Cardiac muscle cell (in vitro differentiated cells and primary cell): ENCODE measurements around the gene BRDT. TPM values are rescaled to one million over a fixed set of nuclear protein-coding genes. Genes with fewer than 3 reads are reported as not detected.

Experiments
- DNase-seq, 2 donors: peaks; one replicate each; pipeline versions ENCODE4 v3.0.0 to v3.0.0-alpha.2; 2010 to 2017; ENCODE audit warnings: low read depth in 1 of 2, low spot score in 1 of 2
- H3K27ac ChIP-seq: fragments of 200-600 bp; sonication (generic); 2 replicates; pipeline ENCODE4 v1.5.1; 2016
- H3K27me3 ChIP-seq: fragments of 200-600 bp; sonication (generic); 2 replicates; pipeline ENCODE4 v1.6.0; 2016; ENCODE audit warnings: control low read depth
- H3K36me3 ChIP-seq: fragments of 200-600 bp; sonication (generic); 2 replicates; pipeline ENCODE4 v1.5.1; 2016; ENCODE audit warnings: control low read depth
- H3K4me1 ChIP-seq: fragments of 200-600 bp; sonication (generic); 2 replicates; pipeline ENCODE4 v1.8.1; 2017; ENCODE audit warnings: low read depth, mild to moderate bottlenecking, mixed run types
- H3K4me3 ChIP-seq: fragments of 200-600 bp; sonication (generic); 2 replicates; pipeline ENCODE4 v1.5.1; 2016; ENCODE audit warnings: mild to moderate bottlenecking
- H3K9me3 ChIP-seq: fragments of 200-600 bp; sonication (generic); 2 replicates; pipeline ENCODE4 v1.5.1; 2017; ENCODE audit warnings: low read depth, mild to moderate bottlenecking, control low read depth
- CTCF ChIP-seq: IDR thresholded peaks from 2 replicates; pipeline ENCODE4 v1.5.1; 2012; ENCODE audit warnings: low read depth, mild to moderate bottlenecking, low read length
- polyA plus RNA-seq: library from polyadenylated mRNA; unstranded; fragments of >200 nt; fragmentation: Nextera tagmentation; extraction: Ambion mirVana; gene quantifications from 2 replicates; pipeline ENCODE4 v1.2.1, GENCODE V29; 2016
- total RNA-seq: library from RNA; depleted of rRNA; stranded (reverse); fragments of >200 nt; gene quantifications from 2 replicates; pipeline ENCODE4 v1.2.3, GENCODE V29; 2016

BRDT gene
- total and polyA plus RNA-seq, 2 experiments from 2014 or later: not detected

DNA sequence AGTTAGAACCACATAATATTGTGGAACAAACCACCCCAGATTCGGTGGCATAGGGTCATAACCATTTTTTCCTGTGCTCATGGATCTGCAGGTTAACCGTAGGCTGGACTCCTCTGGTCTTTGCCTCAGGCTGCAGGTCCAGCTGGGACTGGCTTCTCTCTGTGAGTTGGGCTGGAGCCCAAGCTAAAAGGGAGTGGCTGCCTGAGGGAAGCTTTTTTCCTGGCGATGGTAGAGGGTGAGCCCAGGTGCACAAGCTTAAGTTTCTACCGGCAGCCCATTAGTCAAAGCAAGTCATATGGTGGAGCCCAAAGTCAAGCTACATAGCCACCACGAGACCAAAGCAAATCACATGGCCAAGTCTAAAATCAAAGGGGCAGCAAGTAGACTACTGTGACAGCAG, 94.4 kb downstream of the BRDT start:
- H3K27me3 ChIP-seq: no peaks in the 10 kb centered on the region
- no peak for DNase-seq
- no peak overlapping the region for H3K4me3 ChIP-seq
- H3K4me1 ChIP-seq: no peaks in the 10 kb centered on the region
- H3K27ac ChIP-seq: no peak overlapping the region
- TF ChIP-seq CTCF: no peak
- no peaks in the 10 kb centered on the region for H3K36me3 ChIP-seq
- no peaks in the 10 kb centered on the region for H3K9me3 ChIP-seq

DNA sequence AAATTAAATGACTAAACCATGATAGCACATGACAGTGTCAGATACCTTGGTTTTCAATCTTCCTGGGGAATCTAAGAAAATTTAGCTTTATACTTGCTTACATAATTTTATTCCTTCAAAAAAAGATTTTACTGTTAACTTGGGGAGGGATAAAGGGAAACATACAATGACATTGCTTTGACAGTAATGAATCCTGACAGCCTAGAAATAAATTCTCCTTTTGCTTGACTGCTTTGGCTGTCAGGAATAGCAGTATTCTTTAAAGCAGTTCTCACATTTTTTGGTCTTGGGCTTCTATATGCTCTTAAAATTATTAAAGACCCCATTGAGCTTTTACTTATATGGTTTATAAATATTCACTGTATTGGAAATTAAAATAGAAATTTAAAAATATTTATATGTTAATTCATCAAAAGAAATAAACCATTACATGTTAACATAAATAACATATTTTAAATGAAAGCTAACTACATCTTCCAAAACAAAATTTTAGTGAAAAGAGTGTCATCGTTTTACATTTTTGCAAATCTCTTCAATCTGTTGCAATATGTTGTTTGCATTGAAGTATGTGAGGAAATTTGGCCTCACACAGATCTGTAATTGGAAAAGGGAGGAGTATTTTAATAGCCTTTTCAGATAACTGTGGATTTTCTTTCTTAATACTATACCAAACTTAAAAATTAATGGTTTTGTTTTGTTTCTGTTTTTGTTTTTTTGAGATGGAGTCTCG, 96.7 kb downstream of the BRDT start:
- H3K9me3 ChIP-seq: no peaks in the 10 kb centered on the region
- H3K36me3 ChIP-seq: no peaks in the 10 kb centered on the region
- no peaks in the 10 kb centered on the region for H3K4me1 ChIP-seq
- no peak overlapping the region for H3K27ac ChIP-seq
- H3K27me3 ChIP-seq: no peaks in the 10 kb centered on the region
- H3K4me3 ChIP-seq: no peak overlapping the region
- TF ChIP-seq CTCF: no peak
- no peak for DNase-seq

DNA sequence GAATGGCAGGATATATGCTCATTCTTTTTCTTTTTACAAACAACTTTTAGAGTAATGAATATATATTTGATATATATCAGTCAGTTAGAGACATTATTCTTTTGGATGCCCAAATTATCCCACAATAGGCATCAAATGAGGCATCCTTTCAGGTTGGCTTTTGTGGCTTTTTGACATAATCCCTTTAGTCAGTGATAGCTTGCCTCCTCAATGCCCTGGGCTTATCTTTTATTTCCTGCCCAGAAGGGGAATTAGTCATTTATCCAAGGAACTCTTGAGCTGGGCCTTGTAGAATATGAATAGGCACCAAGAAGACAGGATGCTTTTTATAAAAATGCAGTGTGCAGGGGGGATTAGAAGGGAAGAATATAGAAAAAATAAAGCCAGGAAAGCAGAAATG, 102.7 kb downstream of the BRDT start:
- TF ChIP-seq CTCF: no peak
- H3K4me1 ChIP-seq: no peaks in the 10 kb centered on the region
- DNase-seq: no peak
- no peak overlapping the region for H3K4me3 ChIP-seq
- no peak overlapping the region for H3K27ac ChIP-seq
- H3K36me3 ChIP-seq: no peaks in the 10 kb centered on the region
- H3K27me3 ChIP-seq: no peaks in the 10 kb centered on the region
- H3K9me3 ChIP-seq: no peaks in the 10 kb centered on the region

Other genes starting within 250 kb of the BRDT start
- gene TGFBR3, start 63.2 kb upstream of the BRDT start, total RNA-seq: 5.8 and 11.8 TPM in 2 replicates
- gene TGFBR3, start 63.2 kb upstream of the BRDT start, polyA plus RNA-seq: 10.3 and 14.6 TPM in 2 replicates
- gene EPHX4, start 80.6 kb downstream of the BRDT start, total RNA-seq: 1.9 and 2.1 TPM in 2 replicates
- gene EPHX4, start 80.6 kb downstream of the BRDT start, polyA plus RNA-seq: 1.7 and 6.2 TPM in 2 replicates
- gene SETSIP, start 126.0 kb downstream of the BRDT start, total RNA-seq: not detected in 2 replicates
- gene SETSIP, start 126.0 kb downstream of the BRDT start, polyA plus RNA-seq: not detected in 2 replicates
- 6.6 and 8.3 TPM in 2 replicates for gene BTBD8, start 130.9 kb downstream of the BRDT start, total RNA-seq
- gene BTBD8, start 130.9 kb downstream of the BRDT start, polyA plus RNA-seq: 2.7 and 3.1 TPM in 2 replicates